Measurements from ENCODE around the gene CALML4.
A peak's percentile ranks its signal among the peaks of the same experiment; 100 is the strongest.
"Not testable (repeated sequence)": the region's sequence is repeated elsewhere in the genome, so short reads cannot be mapped to it uniquely, and the experiment has no call there.

The CALML4 gene

GRCh38 chr15:68224546-68225250 lies 19.6 kb upstream of the CALML4 start:
- no peak for DNase-seq

GRCh38 chr15:68224108-68224507 lies 19.0 kb upstream of the CALML4 start:
- DNase-seq, result no peak

- no peak for DNase-seq
Measured at GRCh38 chr15:68223171-68223570, 18.0 kb upstream of the CALML4 start.

GRCh38 chr15:68222432-68222743 lies 17.3 kb upstream of the CALML4 start:
- DNase-seq, result not testable (repeated sequence)

- DNase-seq, result not testable (repeated sequence)
Measured at GRCh38 chr15:68221530-68222431, 16.6 kb upstream of the CALML4 start.

GRCh38 chr15:68220967-68221366 lies 15.8 kb upstream of the CALML4 start:
- DNase-seq, result no peak

- DNase-seq, result no peak
Measured at GRCh38 chr15:68220489-68220888, 15.4 kb upstream of the CALML4 start.

GRCh38 chr15:68218847-68219798 lies 14.0 kb upstream of the CALML4 start:
- DNase-seq, result no peak

- DNase-seq, result no peak
Measured at GRCh38 chr15:68218331-68218730, 13.2 kb upstream of the CALML4 start.

- no peak for DNase-seq
Measured at GRCh38 chr15:68217341-68217740, 12.2 kb upstream of the CALML4 start.

GRCh38 chr15:68214838-68215254 lies 9.7 kb upstream of the CALML4 start:
- no peak for DNase-seq

- DNase-seq, result no peak
Measured at GRCh38 chr15:68213991-68214837, 9.1 kb upstream of the CALML4 start.

- DNase-seq, result not testable (repeated sequence)
Measured at GRCh38 chr15:68213491-68213845, 8.3 kb upstream of the CALML4 start.

- DNase-seq, result no peak
Measured at GRCh38 chr15:68211656-68212320, 6.7 kb upstream of the CALML4 start.

- DNase-seq, result peak; percentile 6 to 24
Measured at GRCh38 chr15:68210821-68211655, 5.9 kb upstream of the CALML4 start.

- no peak for DNase-seq
Measured at GRCh38 chr15:68210409-68210756, 5.3 kb upstream of the CALML4 start.

- DNase-seq, result no peak
Measured at GRCh38 chr15:68209735-68210408, 4.7 kb upstream of the CALML4 start.

- DNase-seq, result no peak
Measured at GRCh38 chr15:68209272-68209671, 4.1 kb upstream of the CALML4 start.

GRCh38 chr15:68208636-68209240 lies 3.6 kb upstream of the CALML4 start:
- DNase-seq, result no peak

- DNase-seq, result no peak
Measured at GRCh38 chr15:68208136-68208535, 3.0 kb upstream of the CALML4 start.
